A673 (cell line): ENCODE data around the gene SLFN5. TPM values are rescaled to one million over a fixed set of nuclear protein-coding genes. Genes with fewer than 3 reads are reported as not detected.
"Not testable (repeated sequence)": the region's sequence is repeated elsewhere in the genome, so short reads cannot be mapped to it uniquely, and the experiment has no call there.

Source experiments
- BruUV-seq: library from RNA; stranded (reverse); fragments of 400-500 nt; replicated peaks from 2 replicates; lab custom pipeline; 2021; lab: Mats Ljungman, UMichigan
- CTCF ChIA-PET: fragments of 300-600 bp; sonication (Branson Sonifier 250); formaldehyde crosslinking; loops from one replicate; lab custom pipeline; 2022; ENCODE audit warnings: antibody characterized with exemption; lab: Charles Lee
- POLR2A ChIA-PET: fragments of 300-600 bp; sonication (Branson Sonifier 250); formaldehyde crosslinking; loops from one replicate; lab custom pipeline; 2022; ENCODE audit warnings: antibody characterized with exemption; ENCODE audit not compliant: low non-redundant PET; lab: Charles Lee
- DNase-seq: peaks from one replicate; pipeline ENCODE4 v3.0.0-alpha.2; 2015; ENCODE audit warnings: low spot score
- H3K27ac ChIP-seq: fragments of 200-600 bp; sonication (generic); 2 replicates; pipeline ENCODE4 v1.5.1; 2016; ENCODE audit warnings: mixed run types, low read depth, mild to moderate bottlenecking, mixed read lengths, antibody characterized with exemption, low read length; ENCODE audit not compliant: poor library complexity, severe bottlenecking
- H3K27me3 ChIP-seq: fragments of 200-600 bp; sonication (generic); replicated peaks from 2 replicates; pipeline ENCODE4 v1.6.1; 2017; ENCODE audit warnings: mixed run types, low read depth, mild to moderate bottlenecking, mixed read lengths, antibody characterized with exemption, low read length; ENCODE audit not compliant: insufficient read depth, poor library complexity
- H3K36me3 ChIP-seq: fragments of 200-600 bp; sonication (generic); 2 replicates; pipeline ENCODE4 v1.6.1; 2016; ENCODE audit warnings: mixed run types, mild to moderate bottlenecking, mixed read lengths, antibody characterized with exemption, low read length; ENCODE audit not compliant: insufficient read depth, poor library complexity, severe bottlenecking
- H3K4me1 ChIP-seq: fragments of 200-600 bp; sonication (generic); 2 replicates; pipeline ENCODE4 v1.6.1; 2017; ENCODE audit warnings: mixed run types, mild to moderate bottlenecking, mixed read lengths, antibody characterized with exemption, low read length; ENCODE audit not compliant: insufficient read depth, poor library complexity, severe bottlenecking
- H3K4me3 ChIP-seq: fragments of 200-600 bp; sonication (generic); 2 replicates; pipeline ENCODE4 v1.5.1; 2016; ENCODE audit warnings: low read depth, mixed run types, mild to moderate bottlenecking, mixed read lengths, low read length; ENCODE audit not compliant: poor library complexity, severe bottlenecking
- H3K9me3 ChIP-seq: fragments of 200-600 bp; sonication (generic); 2 replicates; pipeline ENCODE4 v1.6.1; 2016; ENCODE audit warnings: mixed run types, low read depth, mild to moderate bottlenecking, mixed read lengths, antibody characterized with exemption, low read length; ENCODE audit not compliant: poor library complexity, severe bottlenecking
- CTCF ChIP-seq: fragments of 300-800, 200-600 bp; sonication (generic); conservative IDR thresholded peaks from 2 replicates; pipeline ENCODE4 v1.5.1; 2017; ENCODE audit warnings: low read depth, mild to moderate bottlenecking, antibody characterized with exemption, low read length, moderate library complexity, mixed read lengths
- EZH2 ChIP-seq: fragments of 200-600 bp; sonication (generic); IDR thresholded peaks from 2 replicates; pipeline ENCODE4 v1.6.1; 2017; ENCODE audit warnings: borderline replicate concordance, low read depth, mild to moderate bottlenecking, mixed read lengths, antibody characterized with exemption, low read length; ENCODE audit not compliant: poor library complexity, severe bottlenecking
- intact Hi-C: fragments of 100-400 bp; cut with micrococcal nuclease; formaldehyde crosslinking; loops from one replicate; pipeline ENCODE4 v1.10.0; 2022; ENCODE audit not compliant: unreplicated experiment
- total RNA-seq: library from RNA; stranded (reverse); gene quantifications from 2 replicates; pipeline ENCODE4 v1.2.3, GENCODE V29; 2021

SLFN5 gene
- total RNA-seq, 1 experiment from 2014 or later, result 5.2 TPM

GRCh38 chr17:35229638-35230037 lies 13.2 kb upstream of the SLFN5 start:
- TF ChIP-seq EZH2 (no peak), CTCF (no peak)
- Histone ChIP-seq H3K4me1 (no peaks in the 10 kb centered on the region), H3K36me3 (no peaks in the 10 kb centered on the region), H3K4me3 (no peak overlapping the region), H3K9me3 (no peaks in the 10 kb centered on the region), H3K27ac (no peak overlapping the region), H3K27me3 (no peaks in the 10 kb centered on the region)
- ChIA-PET POLR2A (no interaction called here), CTCF (no interaction called here)
- intact Hi-C loops, result no loop called here
- BruUV-seq, result no TSS peak
- DNase-seq, result no peak

GRCh38 chr17:35234315-35234714 lies 8.6 kb upstream of the SLFN5 start:
- H3K9me3 ChIP-seq, H3K27me3 ChIP-seq, H3K36me3 ChIP-seq, H3K27ac ChIP-seq, CTCF ChIA-PET, H3K4me1 ChIP-seq, DNase-seq, POLR2A ChIA-PET, H3K4me3 ChIP-seq, BruUV-seq, intact Hi-C loops: not testable (repeated sequence)

- Histone ChIP-seq H3K27me3 (no peaks in the 10 kb centered on the region), H3K36me3 (no peaks in the 10 kb centered on the region), H3K4me1 (no peaks in the 10 kb centered on the region), H3K27ac (no peak overlapping the region), H3K9me3 (no peaks in the 10 kb centered on the region), H3K4me3 (no peak overlapping the region)
- TF ChIP-seq CTCF (no peak), EZH2 (no peak)
- BruUV-seq, result no TSS peak
- ChIA-PET POLR2A (no interaction called here), CTCF (no interaction called here)
- intact Hi-C loops, result no loop called here
- DNase-seq, result no peak
Observed at GRCh38 chr17:35235289-35235688, 7.6 kb upstream of the SLFN5 start.

GRCh38 chr17:35235917-35236316 lies 7.0 kb upstream of the SLFN5 start:
- Histone ChIP-seq H3K27ac (no peak overlapping the region), H3K36me3 (no peaks in the 10 kb centered on the region), H3K4me1 (no peaks in the 10 kb centered on the region), H3K27me3 (no peaks in the 10 kb centered on the region), H3K9me3 (no peaks in the 10 kb centered on the region), H3K4me3 (no peak overlapping the region)
- ChIA-PET POLR2A (no interaction called here), CTCF (no interaction called here)
- intact Hi-C loops, result no loop called here
- no TSS peak for BruUV-seq
- no peak for TF ChIP-seq CTCF
- no peak for DNase-seq
